Fibroblast of skin of abdomen (primary cell): Measurements from ENCODE around the gene UQCRHL.

Experiments used
- DNase-seq: peaks from one replicate; pipeline ENCODE4 v3.0.0-alpha.2; 2013

UQCRHL gene

DNA sequence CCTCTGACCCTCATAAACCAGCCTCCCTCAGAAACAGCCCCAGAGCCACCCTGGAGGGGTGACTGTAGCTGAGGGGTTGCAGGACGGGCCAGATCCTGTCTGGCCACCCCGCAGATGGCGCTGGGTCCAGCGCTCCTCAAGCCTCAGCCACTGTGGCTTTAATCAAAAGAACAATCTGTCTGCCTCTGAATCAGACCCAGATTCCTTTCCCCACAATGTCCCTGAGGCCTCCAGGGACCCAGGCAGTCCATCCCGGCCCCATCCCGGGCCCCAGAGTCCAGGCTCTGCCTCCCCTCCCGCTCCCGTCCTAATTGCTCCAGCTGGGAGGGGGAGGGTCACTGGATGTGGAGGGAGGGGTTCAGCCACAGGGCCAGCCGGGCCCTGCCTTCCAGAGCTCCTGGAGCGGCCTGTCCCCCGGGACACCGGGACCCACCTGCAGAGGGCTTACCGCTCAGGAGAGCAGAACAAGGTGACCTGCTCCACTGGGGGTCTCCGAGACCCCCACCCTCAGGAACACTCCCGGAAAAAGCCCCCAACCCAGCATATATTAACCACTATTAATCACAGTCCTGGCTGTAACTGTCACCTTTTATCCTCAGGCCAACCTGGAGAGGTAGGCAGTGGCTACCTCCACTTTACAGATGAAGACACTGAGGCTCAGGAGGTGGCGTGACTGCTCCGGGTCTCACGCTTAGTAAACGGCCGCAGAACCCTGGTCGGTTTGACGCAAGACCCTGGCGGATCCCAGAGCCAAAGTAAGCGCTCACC is 49.7 kb downstream of the UQCRHL start:
- DNase-seq = peak; percentile 48
